RPMI7951 (cell line): ENCODE measurements around the gene RBPJL. TPM values are rescaled to one million over a fixed set of nuclear protein-coding genes. Genes with fewer than 3 reads are reported as not detected.

Experiments used
- DNase-seq: peaks from one replicate; pipeline ENCODE4 v3.0.0-alpha.2; 2012; ENCODE audit warnings: low read depth
- total RNA-seq: library from RNA; depleted of rRNA; stranded (reverse); fragments of >200 nt; shearing (Covaris generic); gene quantifications from 2 replicates; pipeline ENCODE4 v1.2.3, GENCODE V29; 2014

The RBPJL gene
- total RNA-seq, 1 experiment from 2014 or later: not detected

GRCh38 chr20:45293041-45294002 lies 13.3 kb upstream of the RBPJL start:
- DNase-seq: peak; percentile 73

GRCh38 chr20:45294003-45294368 lies 12.7 kb upstream of the RBPJL start:
- no peak for DNase-seq

- no peak for DNase-seq
These were observed 12.0 kb upstream of the RBPJL start for GRCh38 chr20:45294659-45295058.

- DNase-seq: no peak
These were observed 8.7 kb upstream of the RBPJL start for GRCh38 chr20:45297786-45298497.

- no peak for DNase-seq
These were observed 6.9 kb upstream of the RBPJL start for GRCh38 chr20:45299786-45300185.

GRCh38 chr20:45300961-45301360 lies 5.7 kb upstream of the RBPJL start:
- peak; percentile 71 for DNase-seq

- DNase-seq: no peak
These were observed 4.8 kb upstream of the RBPJL start for GRCh38 chr20:45301824-45302271.

GRCh38 chr20:45303586-45304463 lies 2.8 kb upstream of the RBPJL start:
- DNase-seq: peak; percentile 28

- no peak for DNase-seq
These were observed 2.1 kb upstream of the RBPJL start for GRCh38 chr20:45304464-45304999.

- no peak for DNase-seq
These were observed 1.4 kb upstream of the RBPJL start for GRCh38 chr20:45305262-45305661.

- DNase-seq: no peak
These were observed 518 bp downstream of the RBPJL start for GRCh38 chr20:45307076-45307640.

- no peak for DNase-seq
These were observed 1.6 kb downstream of the RBPJL start, which contains the start of gene MATN4 for GRCh38 chr20:45308117-45308778. TSS of gene MATN4 (minus strand) at chr20:45308299. CDS start at chr20:45305582, 2,717 bp downstream.

GRCh38 chr20:45309075-45309474 lies 2.4 kb downstream of the RBPJL start:
- DNase-seq: no peak

GRCh38 chr20:45311589-45312211 lies 5.1 kb downstream of the RBPJL start:
- peak; percentile 61 for DNase-seq

- DNase-seq: no peak
These were observed 5.6 kb downstream of the RBPJL start for GRCh38 chr20:45312241-45312640.

- no peak for DNase-seq
These were observed 6.5 kb downstream of the RBPJL start for GRCh38 chr20:45313065-45313695.

- DNase-seq: no peak
These were observed 7.3 kb downstream of the RBPJL start for GRCh38 chr20:45313943-45314342.

- no peak for DNase-seq
These were observed 9.0 kb downstream of the RBPJL start for GRCh38 chr20:45315672-45316071.
